ENCODE results near the gene PLEKHG7. TPM values are rescaled to one million over a fixed set of nuclear protein-coding genes. Genes with fewer than 3 reads are reported as not detected.

Gene PLEKHG7
- total and polyA plus RNA-seq, 9 of the 15 experiments (the other 6 are each of a cell fraction or from before 2014, with no cell fraction given) = 0.03 TPM; not detected in 8

GRCh38 chr12:92656911-92657310, 45.9 kb upstream of the PLEKHG7 start:
- H3K9ac ChIP-seq (ENCODE audit: insufficient read depth in 1 of 2, low read depth in 2 of 2, low read length in 2 of 2) = no peak overlapping the region
- H3K27me3 ChIP-seq (ENCODE audit: control insufficient read depth in 2 of 2, insufficient read depth in 2 of 2, low read length in 2 of 2) = peaks cover 12 to 13% of the 10 kb centered on the region in 2 experiments; a peak in 4 of 5 replicates
- H3K27ac ChIP-seq (ENCODE audit: extremely low read depth, low read depth, low read length) = no peak overlapping the region
- no peak for ATAC-seq
- WGBS (ENCODE audit: insufficient coverage, low coverage, missing lambda C conversion rate) = 0% methylated on average over 1 of the region's 1 CpG
- H3K36me3 ChIP-seq (ENCODE audit: control insufficient read depth, insufficient read depth, low read length) = no peaks in the 10 kb centered on the region
- in situ Hi-C loops (cut with MboI) (no loop called here), intact Hi-C loops (cut with micrococcal nuclease) (no loop called here)
- no peaks in the 10 kb centered on the region for H4K20me1 ChIP-seq (replicated peaks; ENCODE audit: control insufficient read depth, insufficient read depth, low read length)
- no peaks in the 10 kb centered on the region for H3K9me1 ChIP-seq (ENCODE audit: control insufficient read depth, insufficient read depth, low read length)
- POLR2A ChIA-PET = no interaction called here
- DNase-seq (ENCODE audit: extremely low read depth in 1 of 4, low spot score in 3 of 4) = no peak
- FAIRE-seq = peak; percentile 19
- no peaks in the 10 kb centered on the region for H3K79me2 ChIP-seq (ENCODE audit: control insufficient read depth, insufficient read depth, low read length)
- H3K9me3 ChIP-seq (replicated peaks; ENCODE audit: control insufficient read depth, insufficient read depth, low read depth, low read length) = no peaks in the 10 kb centered on the region
- H2AFZ ChIP-seq (ENCODE audit: low read depth, low read length) = no peak overlapping the region
- H3K4me3 ChIP-seq = no peak overlapping the region
- CTCF ChIA-PET (ENCODE audit: low intra/inter-chr PET ratio) = no interaction called here
- no TSS peak for BruUV-seq (replicated peaks)
- no peaks in the 10 kb centered on the region for H3K4me1 ChIP-seq (replicated peaks in 1 of 2; ENCODE audit: control insufficient read depth in 2 of 2, insufficient read depth in 2 of 2, low read length in 2 of 2)
- H3K4me2 ChIP-seq (ENCODE audit: insufficient read depth, low read length) = no peak overlapping the region
- TF ChIP-seq STAT6 (CRISPR knock-in tag; IDR thresholded peaks at IDR 0.05) (no peak), SMAD4 (CRISPR knock-in tag; conservative IDR thresholded peaks at IDR 0.05) (no peak), MED1 (CRISPR knock-in tag; IDR thresholded peaks at IDR 0.05; ENCODE audit: borderline replicate concordance) (no peak), PTRF (tag; IDR thresholded peaks at IDR 0.05) (no peak), THAP12 (CRISPR knock-in tag; IDR thresholded peaks at IDR 0.05) (no peak), ADNP (tag; IDR thresholded peaks at IDR 0.05) (no peak), ZNF277 (CRISPR knock-in tag; IDR thresholded peaks at IDR 0.05; ENCODE audit: borderline replicate concordance) (no peak), SIN3B (IDR thresholded peaks at IDR 0.05; ENCODE audit: low read depth) (no peak), EGR1 (conservative IDR thresholded peaks at IDR 0.05) (no peak), NELFE (IDR thresholded peaks at IDR 0.05; ENCODE audit: insufficient read depth, insufficient read length) (no peak), CHD4 (IDR thresholded peaks at IDR 0.05; ENCODE audit: insufficient read depth, insufficient replicate concordance, low read depth, low read length, poor library complexity, severe bottlenecking) (no peak)
